DOHH2 (cell line): ENCODE data around the gene GPR61.

Source experiments
- H3F3A ChIP-seq: fragments of 200-600 bp; sonication (generic), shearing (Covaris generic); 2 replicates; pipeline ENCODE4 v1.6.0; 2016; ENCODE audit warnings: antibody characterized with exemption, mild to moderate bottlenecking; ENCODE audit not compliant: control insufficient read depth, insufficient read depth
- H3K27ac ChIP-seq: fragments of 200-600 bp; sonication (generic); 2 replicates; pipeline ENCODE4 v1.5.1; 2014; ENCODE audit warnings: low read depth, mild to moderate bottlenecking, low read length, moderate library complexity
- H3K27me3 ChIP-seq: fragments of 200-600 bp; sonication (generic); 2 replicates; pipeline ENCODE4 v1.6.1; 2014; ENCODE audit warnings: mild to moderate bottlenecking, low read length, mixed read lengths; ENCODE audit not compliant: control insufficient read depth
- H3K36me3 ChIP-seq: fragments of 200-600 bp; sonication (generic); 2 replicates; pipeline ENCODE4 v1.6.1; 2014; ENCODE audit warnings: mild to moderate bottlenecking, low read length, moderate library complexity, mixed read lengths; ENCODE audit not compliant: control insufficient read depth
- H3K4me1 ChIP-seq: fragments of 200-600 bp; sonication (generic); 2 replicates; pipeline ENCODE4 v1.6.1; 2014; ENCODE audit warnings: mild to moderate bottlenecking, low read length, mixed read lengths; ENCODE audit not compliant: control insufficient read depth
- H3K4me2 ChIP-seq: fragments of 200-600 bp; sonication (generic); 2 replicates; pipeline ENCODE4 v1.6.0; 2014; ENCODE audit warnings: mild to moderate bottlenecking, low read length, moderate library complexity
- H3K4me3 ChIP-seq: fragments of 200-600 bp; sonication (generic); 2 replicates; pipeline ENCODE4 v1.5.1; 2014; ENCODE audit warnings: mild to moderate bottlenecking, low read length, mixed read lengths
- H3K79me2 ChIP-seq: fragments of 200-600 bp; sonication (generic); 2 replicates; pipeline ENCODE4 v1.6.1; 2014; ENCODE audit warnings: mild to moderate bottlenecking, low read length, mixed read lengths; ENCODE audit not compliant: control insufficient read depth
- H3K9me2 ChIP-seq: fragments of 200-600 bp; sonication (generic); replicated peaks from 2 replicates; pipeline ENCODE4 v1.6.1; 2014; ENCODE audit warnings: mild to moderate bottlenecking, low read length, mixed read lengths; ENCODE audit not compliant: control insufficient read depth
- H3K9me3 ChIP-seq: fragments of 200-600 bp; sonication (generic); 2 replicates; pipeline ENCODE4 v1.6.1; 2014; ENCODE audit warnings: antibody characterized with exemption, low read length, mixed read lengths; ENCODE audit not compliant: control insufficient read depth, insufficient read depth
- H4K20me1 ChIP-seq: fragments of 200-600 bp; sonication (generic); 2 replicates; pipeline ENCODE4 v1.6.0; 2014; ENCODE audit warnings: low read depth, mild to moderate bottlenecking, antibody characterized with exemption, low read length, moderate library complexity; ENCODE audit not compliant: control insufficient read depth, insufficient read depth
- EZH2phosphoT487 ChIP-seq: fragments of 200-600 bp; sonication (generic); IDR thresholded peaks from 2 replicates; pipeline ENCODE4 v1.6.1; 2017; ENCODE audit warnings: borderline replicate concordance, mild to moderate bottlenecking, antibody characterized with exemption, low read length, moderate library complexity, mixed read lengths
- TF ChIP-seq, protein P1 (sequence below): fragments of 200-600 bp; sonication (generic); IDR thresholded peaks from one replicate; pipeline ENCODE4 v1.5.1; 2014; ENCODE audit warnings: antibody characterized with exemption, mild to moderate bottlenecking, low read depth, low read length; ENCODE audit not compliant: poor library complexity, severe bottlenecking

Gene GPR61

DNA sequence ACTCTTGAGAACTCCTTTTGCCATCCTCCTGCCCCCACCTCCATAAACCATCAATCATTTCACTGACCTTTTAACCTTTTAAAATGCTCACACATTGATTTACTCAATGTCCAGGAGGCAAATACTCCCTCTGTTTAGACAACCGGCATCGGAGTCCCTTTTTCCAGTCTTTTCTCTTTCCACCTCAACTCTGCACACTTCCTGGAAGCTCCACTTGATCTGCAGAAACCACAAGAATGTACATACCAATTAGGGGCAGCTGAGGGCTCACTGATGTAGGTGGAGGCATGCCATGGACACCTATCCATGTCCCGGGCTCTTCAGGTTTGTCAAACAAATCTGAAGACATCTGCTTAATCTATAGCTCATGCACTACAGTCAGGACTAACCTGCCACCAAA lies 24.8 kb upstream of the GPR61 start:
- peaks cover 4% of the 10 kb centered on the region for H3K4me1 ChIP-seq
- no peak overlapping the region for H3K4me3 ChIP-seq
- no peaks in the 10 kb centered on the region for H3F3A ChIP-seq
- H3K9me2 ChIP-seq = no peaks in the 10 kb centered on the region
- H3K27ac ChIP-seq = no peak overlapping the region
- H3K27me3 ChIP-seq = peaks cover 17% of the 10 kb centered on the region
- TF ChIP-seq, protein P1, sequence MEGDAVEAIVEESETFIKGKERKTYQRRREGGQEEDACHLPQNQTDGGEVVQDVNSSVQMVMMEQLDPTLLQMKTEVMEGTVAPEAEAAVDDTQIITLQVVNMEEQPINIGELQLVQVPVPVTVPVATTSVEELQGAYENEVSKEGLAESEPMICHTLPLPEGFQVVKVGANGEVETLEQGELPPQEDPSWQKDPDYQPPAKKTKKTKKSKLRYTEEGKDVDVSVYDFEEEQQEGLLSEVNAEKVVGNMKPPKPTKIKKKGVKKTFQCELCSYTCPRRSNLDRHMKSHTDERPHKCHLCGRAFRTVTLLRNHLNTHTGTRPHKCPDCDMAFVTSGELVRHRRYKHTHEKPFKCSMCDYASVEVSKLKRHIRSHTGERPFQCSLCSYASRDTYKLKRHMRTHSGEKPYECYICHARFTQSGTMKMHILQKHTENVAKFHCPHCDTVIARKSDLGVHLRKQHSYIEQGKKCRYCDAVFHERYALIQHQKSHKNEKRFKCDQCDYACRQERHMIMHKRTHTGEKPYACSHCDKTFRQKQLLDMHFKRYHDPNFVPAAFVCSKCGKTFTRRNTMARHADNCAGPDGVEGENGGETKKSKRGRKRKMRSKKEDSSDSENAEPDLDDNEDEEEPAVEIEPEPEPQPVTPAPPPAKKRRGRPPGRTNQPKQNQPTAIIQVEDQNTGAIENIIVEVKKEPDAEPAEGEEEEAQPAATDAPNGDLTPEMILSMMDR = no peak
- no peak for TF ChIP-seq EZH2phosphoT487
- H4K20me1 ChIP-seq = no peaks in the 10 kb centered on the region
- H3K4me2 ChIP-seq = no peak overlapping the region
- no peaks in the 10 kb centered on the region for H3K9me3 ChIP-seq
- no peaks in the 10 kb centered on the region for H3K36me3 ChIP-seq
- H3K79me2 ChIP-seq = no peaks in the 10 kb centered on the region

DNA sequence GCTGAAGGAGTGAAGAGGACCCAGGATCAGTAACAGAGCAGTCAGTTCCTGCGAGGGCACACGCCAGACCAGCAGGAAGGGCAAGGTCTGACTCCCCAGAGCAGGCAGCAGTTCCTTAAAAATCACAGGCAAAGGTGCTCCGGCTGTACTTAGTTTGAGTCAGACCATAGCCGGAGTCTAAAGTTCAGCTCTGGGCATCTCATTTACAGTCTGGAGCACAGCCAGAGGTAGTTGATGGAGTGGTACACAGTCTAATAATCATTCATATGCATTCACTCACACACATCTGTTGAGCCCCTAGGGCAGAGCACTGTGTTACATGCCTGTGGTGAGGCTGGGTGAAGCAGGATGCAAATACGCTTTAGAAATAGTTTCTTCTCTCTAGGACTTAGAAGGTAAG lies 22.8 kb upstream of the GPR61 start:
- Histone ChIP-seq H3K4me1 (no peaks in the 10 kb centered on the region), H3K27ac (no peak overlapping the region), H3K36me3 (no peaks in the 10 kb centered on the region), H3F3A (no peaks in the 10 kb centered on the region), H3K4me2 (no peak overlapping the region), H3K4me3 (no peak overlapping the region), H3K79me2 (no peaks in the 10 kb centered on the region), H3K27me3 (peaks cover 7% of the 10 kb centered on the region), H3K9me2 (no peaks in the 10 kb centered on the region), H3K9me3 (no peaks in the 10 kb centered on the region), H4K20me1 (no peaks in the 10 kb centered on the region)
- TF ChIP-seq, protein P1 = no peak
- TF ChIP-seq EZH2phosphoT487 = no peak

DNA sequence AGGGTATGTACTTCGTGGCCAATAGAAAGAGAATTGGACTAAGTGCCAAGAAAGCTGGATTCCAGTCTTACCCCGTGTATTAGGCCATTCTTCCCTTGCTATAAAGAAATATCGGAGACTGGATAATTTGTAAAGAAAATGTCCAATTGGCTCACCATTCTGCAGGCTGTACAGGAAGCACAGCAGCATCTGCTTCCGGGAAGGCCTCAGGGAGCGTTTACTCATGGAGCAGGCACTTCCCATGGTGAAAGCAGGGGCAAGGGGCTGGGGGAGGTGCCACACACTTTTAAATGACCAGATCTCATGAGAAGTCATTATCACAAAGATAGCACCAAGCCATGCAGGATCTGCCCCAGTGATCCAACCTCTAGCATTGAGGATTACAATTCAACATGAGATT lies 22.3 kb upstream of the GPR61 start:
- H3K4me3 ChIP-seq = no peak overlapping the region
- no peak overlapping the region for H3K27ac ChIP-seq
- no peaks in the 10 kb centered on the region for H3K36me3 ChIP-seq

More for the DNA sequence above, 22.3 kb upstream of the GPR61 start:
- Histone ChIP-seq H4K20me1 (no peaks in the 10 kb centered on the region), H3F3A (no peaks in the 10 kb centered on the region), H3K27me3 (peaks cover 11% of the 10 kb centered on the region), H3K4me2 (no peak overlapping the region), H3K9me3 (no peaks in the 10 kb centered on the region), H3K4me1 (no peaks in the 10 kb centered on the region), H3K9me2 (no peaks in the 10 kb centered on the region), H3K79me2 (no peaks in the 10 kb centered on the region)
- TF ChIP-seq, protein P1 = no peak
- TF ChIP-seq EZH2phosphoT487 = no peak
